HepG2 (cell line): ENCODE data around the gene TMIGD2. TPM values are rescaled to one million over a fixed set of nuclear protein-coding genes. Genes with fewer than 3 reads are reported as not detected.

Experiments used
- AFF4 ChIP-seq: sonication (generic); formaldehyde crosslinking; IDR thresholded peaks from 2 replicates; pipeline ENCODE4 v1.4.0; 2020; ENCODE audit warnings: missing genetic modification reagents
- CTCF ChIP-seq: sonication (generic); formaldehyde crosslinking; IDR thresholded peaks from 2 replicates; pipeline ENCODE4 v1.5.0; 2020; ENCODE audit warnings: mild to moderate bottlenecking, missing genetic modification reagents, moderate library complexity
- KAT7 ChIP-seq: IDR thresholded peaks from 2 replicates; pipeline ENCODE4 v1.6.1; 2018; ENCODE audit warnings: borderline replicate concordance, missing compliant biosample characterization
- NFYC ChIP-seq: IDR thresholded peaks from 2 replicates; pipeline ENCODE4 v1.6.1; 2016; ENCODE audit warnings: missing genetic modification reagents, missing compliant biosample characterization
- ONECUT2 ChIP-seq: sonication (generic); formaldehyde crosslinking; IDR thresholded peaks from 2 replicates; pipeline ENCODE4 v1.4.0; 2020; ENCODE audit warnings: missing genetic modification reagents
- POLR2AphosphoS2 ChIP-seq: IDR thresholded peaks from 2 replicates; pipeline ENCODE4 v1.6.1; 2011; ENCODE audit warnings: low read depth, low read length, improper control_type of control experiment
- PTBP1 ChIP-seq: fragments of 200-400 bp; formaldehyde crosslinking; IDR thresholded peaks from 2 replicates; pipeline ENCODE4 v1.6.1; 2018; ENCODE audit warnings: low read length, low read depth; ENCODE audit not compliant: poor library complexity, severe bottlenecking
- RCOR2 ChIP-seq: IDR thresholded peaks from 2 replicates; pipeline ENCODE4 v1.6.1; 2016; ENCODE audit warnings: missing biosample characterization, missing genetic modification reagents
- ZNF138 ChIP-seq: sonication (generic); formaldehyde crosslinking; IDR thresholded peaks from 2 replicates; pipeline ENCODE4 v1.5.0; 2020; ENCODE audit warnings: mild to moderate bottlenecking, low read depth, missing genetic modification reagents
- ZNF501 ChIP-seq: sonication (generic); formaldehyde crosslinking; IDR thresholded peaks from 2 replicates; pipeline ENCODE4 v1.5.1; 2020; ENCODE audit warnings: mild to moderate bottlenecking, moderate library complexity, missing genetic modification reagents
- ZNF780A ChIP-seq: sonication (generic); formaldehyde crosslinking; IDR thresholded peaks from 2 replicates; pipeline ENCODE4 v1.8.0; 2022; ENCODE audit warnings: mild to moderate bottlenecking, missing genetic modification reagents, moderate library complexity
- polyA plus RNA-seq, 8 experiments: library from polyadenylated mRNA; depleted of rRNA in 3 of 8; stranded (reverse) in 7 of 8; unstranded in 1 of 8; fragments of >200 nt; fragmentation: Illumina TruSeq in 4 of 8; extraction: Trizol in 4 of 8; gene quantifications; 2 replicates each; pipeline versions ENCODE4 v1.2.1 to v1.2.3, GENCODE V29; 2011 to 2016; ENCODE audit warnings: low read depth in 4 of 8, missing spikeins in 1 of 8, mixed read lengths in 1 of 8; ENCODE audit not compliant: insufficient read depth in 1 of 8
- total RNA-seq, 5 experiments: library from RNA; depleted of rRNA; stranded (reverse); fragments of >200 nt; fragmentation: Illumina TruSeq; extraction: Trizol; gene quantifications; 2 replicates each; pipeline ENCODE4 v1.2.3, GENCODE V29; 2016; ENCODE audit warnings: low read depth in 1 of 5
- TF ChIP-seq, protein P1 (sequence below): sonication (generic); formaldehyde crosslinking; IDR thresholded peaks from 2 replicates; pipeline ENCODE4 v1.4.0; 2020; ENCODE audit warnings: missing genetic modification reagents
- TF ChIP-seq, protein P2 (sequence below): sonication (generic); formaldehyde crosslinking; IDR thresholded peaks from 2 replicates; pipeline ENCODE4 v1.8.0; 2022; ENCODE audit warnings: mild to moderate bottlenecking, missing genetic modification reagents; ENCODE audit not compliant: insufficient replicate concordance

The TMIGD2 gene
- total and polyA plus RNA-seq, 2 of the 13 experiments (the other 11 are each of a cell fraction or from before 2014, with no cell fraction given), result 0.11 to 1.0 TPM

DNA sequence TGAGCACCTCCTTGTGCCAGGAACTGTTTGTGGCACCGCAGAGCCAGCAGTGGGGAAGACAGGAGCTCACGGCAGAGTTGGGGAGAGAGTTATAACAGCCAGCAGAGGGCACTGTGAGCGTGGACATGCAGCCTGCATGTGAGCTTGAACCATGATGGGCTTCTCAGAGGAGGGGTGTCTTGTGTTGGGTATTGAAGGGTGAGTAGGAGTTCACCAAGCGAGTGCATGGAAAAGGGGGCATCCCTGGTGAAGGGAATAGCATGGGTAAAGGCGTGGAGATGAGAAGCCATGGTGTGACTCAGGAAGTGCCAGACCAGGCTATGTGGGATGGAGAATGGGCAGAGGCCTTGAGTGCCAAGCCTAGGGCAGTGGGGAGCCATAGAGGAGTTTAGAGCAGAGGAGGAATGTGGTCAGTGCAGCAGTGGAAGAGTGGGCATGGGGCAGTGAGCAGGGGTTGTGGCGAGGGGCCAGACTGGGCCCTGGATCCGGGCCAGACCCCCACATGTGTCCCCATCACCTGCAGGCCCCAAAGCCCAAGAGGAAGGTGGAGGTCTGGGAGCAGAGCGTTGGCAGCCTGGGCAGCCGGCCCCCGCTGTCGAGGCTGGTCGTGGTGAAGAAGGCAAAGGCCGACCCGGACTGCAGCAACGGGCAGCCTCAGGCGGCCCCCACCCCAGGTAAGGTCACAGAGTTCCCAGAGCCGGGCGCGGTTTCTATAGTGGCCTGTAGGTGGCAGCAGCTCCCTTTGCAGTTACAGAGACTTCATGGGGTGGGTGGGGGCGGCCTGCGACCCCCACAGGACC is 34.9 kb downstream of the TMIGD2 start (continued):
- TF ChIP-seq, protein P1, sequence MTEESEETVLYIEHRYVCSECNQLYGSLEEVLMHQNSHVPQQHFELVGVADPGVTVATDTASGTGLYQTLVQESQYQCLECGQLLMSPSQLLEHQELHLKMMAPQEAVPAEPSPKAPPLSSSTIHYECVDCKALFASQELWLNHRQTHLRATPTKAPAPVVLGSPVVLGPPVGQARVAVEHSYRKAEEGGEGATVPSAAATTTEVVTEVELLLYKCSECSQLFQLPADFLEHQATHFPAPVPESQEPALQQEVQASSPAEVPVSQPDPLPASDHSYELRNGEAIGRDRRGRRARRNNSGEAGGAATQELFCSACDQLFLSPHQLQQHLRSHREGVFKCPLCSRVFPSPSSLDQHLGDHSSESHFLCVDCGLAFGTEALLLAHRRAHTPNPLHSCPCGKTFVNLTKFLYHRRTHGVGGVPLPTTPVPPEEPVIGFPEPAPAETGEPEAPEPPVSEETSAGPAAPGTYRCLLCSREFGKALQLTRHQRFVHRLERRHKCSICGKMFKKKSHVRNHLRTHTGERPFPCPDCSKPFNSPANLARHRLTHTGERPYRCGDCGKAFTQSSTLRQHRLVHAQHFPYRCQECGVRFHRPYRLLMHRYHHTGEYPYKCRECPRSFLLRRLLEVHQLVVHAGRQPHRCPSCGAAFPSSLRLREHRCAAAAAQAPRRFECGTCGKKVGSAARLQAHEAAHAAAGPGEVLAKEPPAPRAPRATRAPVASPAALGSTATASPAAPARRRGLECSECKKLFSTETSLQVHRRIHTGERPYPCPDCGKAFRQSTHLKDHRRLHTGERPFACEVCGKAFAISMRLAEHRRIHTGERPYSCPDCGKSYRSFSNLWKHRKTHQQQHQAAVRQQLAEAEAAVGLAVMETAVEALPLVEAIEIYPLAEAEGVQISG (CRISPR knock-in tag), result peak; percentile 78
- TF ChIP-seq NFYC (CRISPR knock-in tag) (peak; percentile 8; the same call in 1 of the 2 replicates), KAT7 (CRISPR knock-in tag) (no peak), PTBP1 (no peak), AFF4 (CRISPR knock-in tag) (no peak), ONECUT2 (CRISPR knock-in tag) (no peak), RCOR2 (CRISPR knock-in tag) (no peak), ZNF780A (CRISPR knock-in tag) (no peak), CTCF (CRISPR knock-in tag) (peak; percentile 90), ZNF138 (CRISPR knock-in tag) (no peak), ZNF501 (no peak), POLR2AphosphoS2 (no peak)
- TF ChIP-seq, protein P2, sequence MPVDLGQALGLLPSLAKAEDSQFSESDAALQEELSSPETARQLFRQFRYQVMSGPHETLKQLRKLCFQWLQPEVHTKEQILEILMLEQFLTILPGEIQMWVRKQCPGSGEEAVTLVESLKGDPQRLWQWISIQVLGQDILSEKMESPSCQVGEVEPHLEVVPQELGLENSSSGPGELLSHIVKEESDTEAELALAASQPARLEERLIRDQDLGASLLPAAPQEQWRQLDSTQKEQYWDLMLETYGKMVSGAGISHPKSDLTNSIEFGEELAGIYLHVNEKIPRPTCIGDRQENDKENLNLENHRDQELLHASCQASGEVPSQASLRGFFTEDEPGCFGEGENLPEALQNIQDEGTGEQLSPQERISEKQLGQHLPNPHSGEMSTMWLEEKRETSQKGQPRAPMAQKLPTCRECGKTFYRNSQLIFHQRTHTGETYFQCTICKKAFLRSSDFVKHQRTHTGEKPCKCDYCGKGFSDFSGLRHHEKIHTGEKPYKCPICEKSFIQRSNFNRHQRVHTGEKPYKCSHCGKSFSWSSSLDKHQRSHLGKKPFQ (CRISPR knock-in tag), result no peak
